Endothelial cell of umbilical vein (primary cell): ENCODE results near the gene AKR7A3. TPM values are rescaled to one million over a fixed set of nuclear protein-coding genes. Genes with fewer than 3 reads are reported as not detected.

ENCODE experiments used
- BruUV-seq: library from RNA; stranded (reverse); fragments of 400-500 nt; replicated peaks from 2 replicates; lab custom pipeline; 2021; lab: Mats Ljungman, UMichigan
- CTCF ChIA-PET: fragments of 300-600, 350-600 bp; sonication (Branson Sonifier 250); formaldehyde crosslinking; loops from one replicate; lab custom pipeline; 2021; ENCODE audit warnings: antibody characterized with exemption, inconsistent platforms; lab: Charles Lee
- POLR2A ChIA-PET: fragments of 300-600, 350-600 bp; sonication (Branson Sonifier 250); formaldehyde crosslinking; loops from one replicate; lab custom pipeline; 2021; ENCODE audit warnings: antibody characterized with exemption, inconsistent platforms; lab: Charles Lee
- DNase-seq: peaks from one replicate; pipeline ENCODE4 v3.0.0-alpha.2; 2011; ENCODE audit warnings: low read depth, low spot score
- FAIRE-seq: peaks from 2 replicates; lab custom pipeline; 2011; peaks lifted over from hg19 to GRCh38; lab: Jason Lieb, UNC
- H2AFZ ChIP-seq: 2 replicates; pipeline ENCODE4 v1.6.0; 2012; ENCODE audit warnings: low read depth, low read length, control low read depth, inconsistent platforms
- H3K27ac ChIP-seq: 2 replicates; pipeline ENCODE4 v1.5.1; 2011; ENCODE audit warnings: low read depth, mild to moderate bottlenecking, control low read depth, low read length, moderate library complexity; ENCODE audit not compliant: insufficient read depth
- H3K27me3 ChIP-seq, 2 experiments: 2 replicates each; pipeline versions ENCODE4 v1.6.0 to v1.6.1; 2011; ENCODE audit warnings: low read length in 2 of 2, mixed read lengths in 1 of 2; ENCODE audit not compliant: control insufficient read depth in 2 of 2, insufficient read depth in 2 of 2
- H3K36me3 ChIP-seq, 2 experiments: 2 replicates in 1 of 2; 3 replicates in 1 of 2; pipeline ENCODE4 v1.5.1; 2011; ENCODE audit warnings: low read length in 2 of 2, mild to moderate bottlenecking in 1 of 2, moderate library complexity in 1 of 2; ENCODE audit not compliant: control insufficient read depth in 2 of 2, insufficient read depth in 2 of 2; ENCODE audit errors: extremely low read depth in 1 of 2
- H3K4me1 ChIP-seq: 3 replicates; pipeline ENCODE4 v1.5.1; 2011; ENCODE audit warnings: mild to moderate bottlenecking, low read length; ENCODE audit not compliant: control insufficient read depth, insufficient read depth; ENCODE audit errors: extremely low read depth
- H3K4me2 ChIP-seq: 2 replicates; pipeline ENCODE4 v1.6.1; 2011; ENCODE audit warnings: low read length, control low read depth, mixed read lengths; ENCODE audit not compliant: insufficient read depth
- H3K4me3 ChIP-seq, 3 experiments: fragments of 200-600 bp in 1 of 3; sonication (generic), shearing (Covaris generic) in 1 of 3; replicated peaks in 1 of 3; 2 replicates each; pipeline ENCODE4 v1.5.1; 2011 to 2016; ENCODE audit warnings: control low read depth in 3 of 3, low read length in 3 of 3, mild to moderate bottlenecking in 2 of 3, inconsistent platforms in 1 of 3, low read depth in 1 of 3, moderate library complexity in 1 of 3; ENCODE audit not compliant: insufficient read depth in 1 of 3
- H3K79me2 ChIP-seq: 2 replicates; pipeline ENCODE4 v1.6.0; 2012; ENCODE audit warnings: low read length, inconsistent platforms; ENCODE audit not compliant: control insufficient read depth, insufficient read depth
- H3K9ac ChIP-seq: replicated peaks from 2 replicates; pipeline ENCODE3; 2011; ENCODE audit warnings: low read length, control low read depth; ENCODE audit not compliant: insufficient read depth; ENCODE audit errors: extremely low read depth
- H3K9me1 ChIP-seq: replicated peaks from 3 replicates; pipeline ENCODE4 v1.6.0; 2011; ENCODE audit warnings: mild to moderate bottlenecking, low read length; ENCODE audit not compliant: control insufficient read depth, insufficient read depth; ENCODE audit errors: extremely low read depth
- H3K9me3 ChIP-seq: replicated peaks from 2 replicates; pipeline ENCODE4 v1.5.1; 2012; ENCODE audit warnings: low read length, inconsistent platforms; ENCODE audit not compliant: control insufficient read depth, insufficient read depth
- H4K20me1 ChIP-seq: replicated peaks from 2 replicates; pipeline ENCODE3; 2011; ENCODE audit warnings: mild to moderate bottlenecking, low read length; ENCODE audit not compliant: control insufficient read depth, insufficient read depth; ENCODE audit errors: extremely low read depth
- EZH2 ChIP-seq: IDR thresholded peaks from 2 replicates; pipeline ENCODE4 v1.6.1; 2012; ENCODE audit warnings: borderline replicate concordance, low read depth, mild to moderate bottlenecking, moderate library complexity, low read length, inconsistent platforms; ENCODE audit not compliant: severe bottlenecking
- FOS ChIP-seq: IDR thresholded peaks from 2 replicates; pipeline ENCODE4 v1.6.1; 2011; ENCODE audit warnings: mild to moderate bottlenecking, low read length, moderate library complexity, borderline replicate concordance; ENCODE audit not compliant: insufficient read depth
- GATA2 ChIP-seq: IDR thresholded peaks from 2 replicates; pipeline ENCODE4 v1.7.0; 2011; ENCODE audit warnings: low read depth, mild to moderate bottlenecking, moderate library complexity, mixed read lengths, low read length; ENCODE audit not compliant: insufficient read length, insufficient read depth
- JUN ChIP-seq: IDR thresholded peaks from 2 replicates; pipeline ENCODE4 v1.6.1; 2011; ENCODE audit warnings: borderline replicate concordance, low read depth; ENCODE audit not compliant: insufficient read length, insufficient read depth
- MAX ChIP-seq: IDR thresholded peaks from 2 replicates; pipeline ENCODE4 v1.6.1; 2011; ENCODE audit not compliant: insufficient read depth, insufficient read length
- MYC ChIP-seq: IDR thresholded peaks from one replicate; pipeline ENCODE4 v1.6.1; 2011; ENCODE audit warnings: mild to moderate bottlenecking, low read depth, low read length
- POLR2A ChIP-seq: IDR thresholded peaks from 2 replicates; pipeline ENCODE4 v1.6.1; 2012; ENCODE audit warnings: low read depth, mild to moderate bottlenecking, control low read depth, low read length
- POLR2AphosphoS5 ChIP-seq: IDR thresholded peaks from 2 replicates; pipeline ENCODE4 v1.6.1; 2012; ENCODE audit warnings: low read depth, mild to moderate bottlenecking, control low read depth, low read length, moderate library complexity; ENCODE audit not compliant: insufficient read depth
- dilution Hi-C: fragments of 300-500 bp; cut with MboI; formaldehyde crosslinking; loops from one replicate; pipeline ENCODE4 v1.15.0; 2019; ENCODE audit warnings: low sequenced_read_pairs; ENCODE audit not compliant: extremely low pct_ligation_motif_present
- intact Hi-C: fragments of 100-400 bp; cut with micrococcal nuclease; formaldehyde crosslinking; loops from one replicate; pipeline ENCODE4 v1.10.0; 2022
- polyA plus RNA-seq, 4 experiments: library from polyadenylated mRNA; depleted of rRNA in 3 of 4; stranded (reverse) in 3 of 4; unstranded in 1 of 4; fragments of >200 nt; gene quantifications; 2 replicates each; pipeline versions ENCODE4 v1.2.1 to v1.2.3, GENCODE V29; 2011 to 2012; ENCODE audit warnings: missing spikeins in 1 of 4
- total RNA-seq: library from RNA; stranded (reverse); gene quantifications from 2 replicates; pipeline ENCODE4 v1.2.3, GENCODE V29; 2021
- TF ChIP-seq, protein P1 (sequence below), 2 donors: IDR thresholded peaks; 1 replicate in 1 of 2; 2 replicates in 1 of 2; pipeline ENCODE4 v1.5.1; 2011; ENCODE audit warnings: low read length in 2 of 2, mild to moderate bottlenecking in 2 of 2, moderate library complexity in 2 of 2, control low read depth in 1 of 2, inconsistent platforms in 1 of 2, low read depth in 1 of 2; ENCODE audit not compliant: insufficient read depth in 1 of 2; ENCODE audit errors: extremely low read depth in 1 of 2

The AKR7A3 gene
- total and polyA plus RNA-seq, 2 donors (not counting 3 experiments of a cell fraction or from before 2014, with no cell fraction given), result 0.49 to 0.50 TPM

GRCh38 chr1:19262047-19262446 is 26.5 kb downstream of the AKR7A3 start:
- Histone ChIP-seq H3K27me3 (no peaks in the 10 kb centered on the region), H3K4me3 (no peak overlapping the region), H3K4me1 (no peaks in the 10 kb centered on the region), H3K9me1 (no peaks in the 10 kb centered on the region), H3K36me3 (peaks cover 12 to 28% of the 10 kb centered on the region in 2 experiments), H3K27ac (no peak overlapping the region), H3K9me3 (no peaks in the 10 kb centered on the region), H4K20me1 (no peaks in the 10 kb centered on the region), H3K4me2 (no peak overlapping the region), H2AFZ (no peak overlapping the region), H3K9ac (no peak overlapping the region), H3K79me2 (no peaks in the 10 kb centered on the region)
- TF ChIP-seq FOS (no peak), POLR2A (no peak), POLR2AphosphoS5 (no peak), JUN (no peak), MAX (no peak), GATA2 (no peak), MYC (no peak), EZH2 (no peak)
- TF ChIP-seq, protein P1, sequence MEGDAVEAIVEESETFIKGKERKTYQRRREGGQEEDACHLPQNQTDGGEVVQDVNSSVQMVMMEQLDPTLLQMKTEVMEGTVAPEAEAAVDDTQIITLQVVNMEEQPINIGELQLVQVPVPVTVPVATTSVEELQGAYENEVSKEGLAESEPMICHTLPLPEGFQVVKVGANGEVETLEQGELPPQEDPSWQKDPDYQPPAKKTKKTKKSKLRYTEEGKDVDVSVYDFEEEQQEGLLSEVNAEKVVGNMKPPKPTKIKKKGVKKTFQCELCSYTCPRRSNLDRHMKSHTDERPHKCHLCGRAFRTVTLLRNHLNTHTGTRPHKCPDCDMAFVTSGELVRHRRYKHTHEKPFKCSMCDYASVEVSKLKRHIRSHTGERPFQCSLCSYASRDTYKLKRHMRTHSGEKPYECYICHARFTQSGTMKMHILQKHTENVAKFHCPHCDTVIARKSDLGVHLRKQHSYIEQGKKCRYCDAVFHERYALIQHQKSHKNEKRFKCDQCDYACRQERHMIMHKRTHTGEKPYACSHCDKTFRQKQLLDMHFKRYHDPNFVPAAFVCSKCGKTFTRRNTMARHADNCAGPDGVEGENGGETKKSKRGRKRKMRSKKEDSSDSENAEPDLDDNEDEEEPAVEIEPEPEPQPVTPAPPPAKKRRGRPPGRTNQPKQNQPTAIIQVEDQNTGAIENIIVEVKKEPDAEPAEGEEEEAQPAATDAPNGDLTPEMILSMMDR (IDR thresholded peaks at IDR 0.05; ENCODE audit: extremely low read depth in 1 of 2, insufficient read depth in 1 of 2, low read depth in 1 of 2, low read length in 2 of 2), result no peak
- dilution Hi-C loops (no loop called here), intact Hi-C loops (no loop called here)
- BruUV-seq, result no TSS peak
- no peak for DNase-seq
- FAIRE-seq, result no peak
- CTCF ChIA-PET, result interaction anchor here (0.8 to 1.8 kb wide), 2 partner anchors 389 to 392 kb away, joined by 3 to 6 read pairs; no protein-coding TSS in a partner anchor
- POLR2A ChIA-PET, result no interaction called here
